ENCODE data around the gene ZNF521. TPM values are rescaled to one million over a fixed set of nuclear protein-coding genes. Genes with fewer than 3 reads are reported as not detected.

The ZNF521 gene
- total RNA-seq, 2 experiments from 2014 or later: 0.85 to 2.8 TPM

DNA sequence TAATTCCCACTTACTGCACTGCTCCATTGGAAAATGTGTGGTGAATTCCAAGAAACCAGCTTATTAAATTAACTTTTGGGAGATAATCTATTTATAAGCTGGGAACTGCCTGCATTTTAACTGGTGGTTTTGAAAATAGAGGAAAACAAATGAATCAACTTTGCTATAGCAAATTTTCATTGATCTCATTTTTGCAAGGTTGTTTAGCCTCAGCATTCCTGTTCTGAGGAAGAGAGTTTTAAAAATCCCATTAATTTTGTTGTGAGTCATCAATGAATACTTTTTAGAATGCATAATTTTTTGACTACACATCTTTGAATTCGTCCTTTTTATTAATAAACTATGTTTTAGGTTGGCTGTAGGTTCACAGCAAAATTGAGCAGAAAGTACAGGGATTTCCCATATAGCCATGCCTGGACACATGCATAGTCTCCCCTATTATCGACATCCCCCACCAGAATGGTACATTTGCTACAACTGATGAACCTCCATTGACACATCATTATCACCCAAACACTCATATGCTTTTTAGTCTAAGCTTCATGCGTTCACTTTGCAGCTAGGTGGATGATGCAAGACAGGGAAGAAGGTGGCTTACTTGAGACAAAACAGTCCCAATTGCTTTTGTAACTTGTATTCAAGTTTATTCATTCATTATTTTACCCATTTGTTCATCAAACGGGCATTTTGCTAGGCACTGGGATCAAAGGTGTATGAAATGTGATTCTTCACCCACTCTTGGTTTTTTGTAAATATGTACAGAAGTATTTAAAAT lies 106.9 kb downstream of the ZNF521 start:
- H3K9me2 ChIP-seq (ENCODE audit: insufficient read depth, low read length): no peaks in the 10 kb centered on the region
- H3K27ac ChIP-seq (ENCODE audit: low read depth, low read length, poor library complexity, severe bottlenecking): no peak overlapping the region
- H2AFZ ChIP-seq (ENCODE audit: low read length): no peak overlapping the region
- BruUV-seq (replicated peaks): no TSS peak
- intact Hi-C loops (cut with micrococcal nuclease; ENCODE audit: unreplicated experiment): no loop called here
- H3K4me3 ChIP-seq (ENCODE audit: low read depth, low read length, poor library complexity, severe bottlenecking): no peak overlapping the region
- no peaks in the 10 kb centered on the region for H4K20me1 ChIP-seq (ENCODE audit: insufficient read depth, low read length)
- H3K79me2 ChIP-seq (ENCODE audit: insufficient read depth, low read depth, low read length): no peaks in the 10 kb centered on the region
- CTCF ChIA-PET (ENCODE audit: unreplicated experiment): no interaction called here
- H3K36me3 ChIP-seq (ENCODE audit: insufficient read depth, low read length): no peaks in the 10 kb centered on the region
- POLR2A ChIA-PET: interaction anchor here (0.6 kb wide), 1 partner anchor 198 kb away, joined by 3 read pairs; no protein-coding TSS in a partner anchor
- H3K4me2 ChIP-seq (ENCODE audit: low read length): no peak overlapping the region
- DNase-seq (ENCODE audit: low spot score): no peak
- H3K9me3 ChIP-seq (ENCODE audit: low read length): no peaks in the 10 kb centered on the region
- no peak for TF ChIP-seq EZH2phosphoT487 (IDR thresholded peaks at IDR 0.05; ENCODE audit: borderline replicate concordance, low read depth, low read length)
- TF ChIP-seq, protein P1, sequence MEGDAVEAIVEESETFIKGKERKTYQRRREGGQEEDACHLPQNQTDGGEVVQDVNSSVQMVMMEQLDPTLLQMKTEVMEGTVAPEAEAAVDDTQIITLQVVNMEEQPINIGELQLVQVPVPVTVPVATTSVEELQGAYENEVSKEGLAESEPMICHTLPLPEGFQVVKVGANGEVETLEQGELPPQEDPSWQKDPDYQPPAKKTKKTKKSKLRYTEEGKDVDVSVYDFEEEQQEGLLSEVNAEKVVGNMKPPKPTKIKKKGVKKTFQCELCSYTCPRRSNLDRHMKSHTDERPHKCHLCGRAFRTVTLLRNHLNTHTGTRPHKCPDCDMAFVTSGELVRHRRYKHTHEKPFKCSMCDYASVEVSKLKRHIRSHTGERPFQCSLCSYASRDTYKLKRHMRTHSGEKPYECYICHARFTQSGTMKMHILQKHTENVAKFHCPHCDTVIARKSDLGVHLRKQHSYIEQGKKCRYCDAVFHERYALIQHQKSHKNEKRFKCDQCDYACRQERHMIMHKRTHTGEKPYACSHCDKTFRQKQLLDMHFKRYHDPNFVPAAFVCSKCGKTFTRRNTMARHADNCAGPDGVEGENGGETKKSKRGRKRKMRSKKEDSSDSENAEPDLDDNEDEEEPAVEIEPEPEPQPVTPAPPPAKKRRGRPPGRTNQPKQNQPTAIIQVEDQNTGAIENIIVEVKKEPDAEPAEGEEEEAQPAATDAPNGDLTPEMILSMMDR (conservative IDR thresholded peaks at IDR 0.05; ENCODE audit: low read length): no peak
- H3K4me1 ChIP-seq (ENCODE audit: insufficient read depth, low read length, poor library complexity, severe bottlenecking): no peaks in the 10 kb centered on the region

DNA sequence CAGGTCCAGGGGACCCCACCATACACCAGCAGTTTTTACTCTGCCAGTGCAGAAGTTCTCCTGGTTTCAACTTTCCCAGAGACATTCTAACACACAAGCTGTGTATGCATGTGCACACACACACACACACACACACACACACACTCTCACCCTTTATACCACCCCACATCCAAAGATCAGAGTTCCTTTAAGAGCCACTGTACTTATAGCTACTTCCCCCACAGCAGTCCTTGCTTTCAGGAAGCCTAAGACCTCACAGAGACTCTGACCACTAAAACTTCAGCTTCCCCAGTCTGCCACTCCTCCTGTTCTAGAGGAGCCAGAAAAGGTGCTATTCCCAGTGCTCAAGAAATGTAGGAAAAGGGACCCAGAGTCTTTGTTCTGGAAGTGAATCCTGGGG lies 107.8 kb downstream of the ZNF521 start:
- H2AFZ ChIP-seq (ENCODE audit: low read length): no peak overlapping the region
- no peak overlapping the region for H3K4me3 ChIP-seq (ENCODE audit: low read depth, low read length, poor library complexity, severe bottlenecking)
- BruUV-seq (replicated peaks): no TSS peak
- no peaks in the 10 kb centered on the region for H3K4me1 ChIP-seq (ENCODE audit: insufficient read depth, low read length, poor library complexity, severe bottlenecking)
- H3K9me3 ChIP-seq (ENCODE audit: low read length): no peaks in the 10 kb centered on the region
- POLR2A ChIA-PET: no interaction called here
- H3K9me2 ChIP-seq (ENCODE audit: insufficient read depth, low read length): no peaks in the 10 kb centered on the region
- intact Hi-C loops (cut with micrococcal nuclease; ENCODE audit: unreplicated experiment): no loop called here
- TF ChIP-seq, protein P1 (conservative IDR thresholded peaks at IDR 0.05; ENCODE audit: low read length): no peak
- TF ChIP-seq EZH2phosphoT487 (IDR thresholded peaks at IDR 0.05; ENCODE audit: borderline replicate concordance, low read depth, low read length): no peak
- H3K79me2 ChIP-seq (ENCODE audit: insufficient read depth, low read depth, low read length): no peaks in the 10 kb centered on the region
- no peak overlapping the region for H3K4me2 ChIP-seq (ENCODE audit: low read length)
- H3K27ac ChIP-seq (ENCODE audit: low read depth, low read length, poor library complexity, severe bottlenecking): no peak overlapping the region
- H3K36me3 ChIP-seq (ENCODE audit: insufficient read depth, low read length): no peaks in the 10 kb centered on the region
- H4K20me1 ChIP-seq (ENCODE audit: insufficient read depth, low read length): no peaks in the 10 kb centered on the region
- DNase-seq (ENCODE audit: low spot score): no peak
- CTCF ChIA-PET (ENCODE audit: unreplicated experiment): no interaction called here

DNA sequence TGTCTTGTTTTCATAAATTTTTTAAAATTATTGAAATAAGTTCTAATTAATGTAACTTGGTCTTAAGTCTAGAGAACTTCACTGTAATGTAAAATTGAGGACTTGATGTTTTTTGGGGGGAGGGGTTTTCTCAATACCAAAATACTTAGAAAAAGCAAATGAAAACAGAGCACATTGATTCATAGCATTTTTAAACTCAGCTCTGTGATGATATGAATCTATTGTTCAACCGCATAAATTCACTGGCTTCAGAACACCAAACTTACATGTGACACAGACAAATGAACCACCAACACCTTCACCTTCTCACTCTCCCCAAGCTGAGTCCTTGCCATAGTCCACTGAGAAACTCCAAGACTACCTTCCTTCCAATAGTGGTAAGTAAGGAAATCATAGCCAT lies 108.2 kb downstream of the ZNF521 start:
- Histone ChIP-seq H3K79me2 (ENCODE audit: insufficient read depth, low read depth, low read length) (no peaks in the 10 kb centered on the region), H3K36me3 (ENCODE audit: insufficient read depth, low read length) (no peaks in the 10 kb centered on the region), H3K4me2 (ENCODE audit: low read length) (no peak overlapping the region), H3K4me3 (ENCODE audit: low read depth, low read length, poor library complexity, severe bottlenecking) (no peak overlapping the region), H4K20me1 (ENCODE audit: insufficient read depth, low read length) (no peaks in the 10 kb centered on the region), H3K9me3 (ENCODE audit: low read length) (no peaks in the 10 kb centered on the region), H3K4me1 (ENCODE audit: insufficient read depth, low read length, poor library complexity, severe bottlenecking) (no peaks in the 10 kb centered on the region), H3K9me2 (ENCODE audit: insufficient read depth, low read length) (no peaks in the 10 kb centered on the region), H2AFZ (ENCODE audit: low read length) (no peak overlapping the region), H3K27ac (ENCODE audit: low read depth, low read length, poor library complexity, severe bottlenecking) (no peak overlapping the region)
- ChIA-PET POLR2A (interaction anchor here (1.3 kb wide), 1 partner anchor 15 kb away, joined by 5 read pairs; no protein-coding TSS in a partner anchor), CTCF (ENCODE audit: unreplicated experiment) (no interaction called here)
- no TSS peak for BruUV-seq (replicated peaks)
- intact Hi-C loops (cut with micrococcal nuclease; ENCODE audit: unreplicated experiment): no loop called here
- TF ChIP-seq EZH2phosphoT487 (IDR thresholded peaks at IDR 0.05; ENCODE audit: borderline replicate concordance, low read depth, low read length): no peak
- TF ChIP-seq, protein P1 (conservative IDR thresholded peaks at IDR 0.05; ENCODE audit: low read length): no peak
- DNase-seq (ENCODE audit: low spot score): no peak

Measured in OCI-LY7 (cell line).